ENCODE results near the gene WT1.
A peak's percentile ranks its signal among the peaks of the same experiment; 100 is the strongest.
"Not testable (repeated sequence)": the region's sequence is repeated elsewhere in the genome, so short reads cannot be mapped to it uniquely, and the experiment has no call there.

Gene WT1

GRCh38 chr11:32435511-32435941 lies at the start of gene WT1:
WT1 (minus strand) TSS chr11:32435539.
- peak; percentile 75 for DNase-seq

- DNase-seq, result no peak
These were observed 44.0 kb upstream of the WT1 start for GRCh38 chr11:32479291-32479690.

- DNase-seq, result peak; percentile 42
These were observed 43.0 kb upstream of the WT1 start for GRCh38 chr11:32478277-32478731.

- no peak for DNase-seq
These were observed 38.1 kb upstream of the WT1 start for GRCh38 chr11:32473282-32473909.

GRCh38 chr11:32472226-32472625 lies 36.9 kb upstream of the WT1 start:
- DNase-seq, result no peak

GRCh38 chr11:32471544-32471943 lies 36.2 kb upstream of the WT1 start:
- not testable (repeated sequence) for DNase-seq

GRCh38 chr11:32469791-32470190 lies 34.5 kb upstream of the WT1 start:
- no peak for DNase-seq

- DNase-seq, result no peak
These were observed 31.1 kb upstream of the WT1 start for GRCh38 chr11:32466279-32466915.

GRCh38 chr11:32464078-32464477 lies 28.7 kb upstream of the WT1 start:
- no peak for DNase-seq

GRCh38 chr11:32462011-32462690 lies 26.8 kb upstream of the WT1 start:
- DNase-seq, result no peak

GRCh38 chr11:32456864-32457263 lies 21.5 kb upstream of the WT1 start:
- DNase-seq, result no peak

- no peak for DNase-seq
These were observed 19.7 kb upstream of the WT1 start for GRCh38 chr11:32454993-32455392.

- DNase-seq, result no peak
These were observed 16.5 kb upstream of the WT1 start for GRCh38 chr11:32451808-32452207.

- peak; percentile 67 for DNase-seq
These were observed 15.0 kb upstream of the WT1 start for GRCh38 chr11:32450372-32450771.

GRCh38 chr11:32448232-32448631 lies 12.9 kb upstream of the WT1 start:
- DNase-seq, result peak; percentile 85

GRCh38 chr11:32447252-32447651 lies 11.9 kb upstream of the WT1 start:
- no peak for DNase-seq

GRCh38 chr11:32446227-32446626 lies 10.9 kb upstream of the WT1 start:
- no peak for DNase-seq

GRCh38 chr11:32444186-32444585 lies 8.8 kb upstream of the WT1 start:
- DNase-seq, result no peak

GRCh38 chr11:32440916-32441315 lies 5.6 kb upstream of the WT1 start:
- no peak for DNase-seq

- no peak for DNase-seq
These were observed 5.1 kb upstream of the WT1 start for GRCh38 chr11:32440312-32440908.

- DNase-seq, result peak; percentile 26
These were observed 4.3 kb upstream of the WT1 start for GRCh38 chr11:32439501-32440210.

GRCh38 chr11:32438866-32439489 lies 3.6 kb upstream of the WT1 start:
- peak; percentile 50 for DNase-seq
